Fibroblast of mammary gland (primary cell): ENCODE data around the gene SPACA4.

Source experiments
- DNase-seq: peaks from one replicate; pipeline ENCODE4 v3.0.0-alpha.2; 2010; ENCODE audit warnings: low read depth
- H3K4me3 ChIP-seq: 2 replicates; pipeline ENCODE4 v1.5.1; 2011; ENCODE audit warnings: low read depth, mild to moderate bottlenecking, low read length, moderate library complexity; ENCODE audit not compliant: control insufficient read depth
- CTCF ChIP-seq: conservative IDR thresholded peaks from 2 replicates; pipeline ENCODE4 v1.5.1; 2011; ENCODE audit warnings: low read depth, low read length, inconsistent platforms; ENCODE audit not compliant: control insufficient read depth, insufficient read depth

Gene SPACA4

GRCh38 chr19:48644839-48645619, 38.5 kb downstream of the SPACA4 start:
- H3K4me3 ChIP-seq: peak overlapping the region; percentile 2
- TF ChIP-seq CTCF: no peak
- DNase-seq: peak; percentile 71

GRCh38 chr19:48645620-48646000, 39.1 kb downstream of the SPACA4 start:
- peak overlapping the region; percentile 36 for H3K4me3 ChIP-seq
- TF ChIP-seq CTCF: no peak
- no peak for DNase-seq

GRCh38 chr19:48646001-48646721, 39.6 kb downstream of the SPACA4 start, which contains the start of gene CA11:
CA11 (minus strand) TSS chr19:48646187; CDS start chr19:48645632, 555 bp downstream.
- H3K4me3 ChIP-seq: peak within 1 kb of the TSS; percentile 36
- TF ChIP-seq CTCF: peak; percentile 79
- peak; percentile 70 for DNase-seq

GRCh38 chr19:48646722-48647216, 40.2 kb downstream of the SPACA4 start:
- TF ChIP-seq CTCF: no peak
- H3K4me3 ChIP-seq: no peak overlapping the region
- no peak for DNase-seq

GRCh38 chr19:48648134-48648533, 41.6 kb downstream of the SPACA4 start:
- no peak for TF ChIP-seq CTCF
- DNase-seq: no peak
- no peak overlapping the region for H3K4me3 ChIP-seq

GRCh38 chr19:48650974-48651682, 44.6 kb downstream of the SPACA4 start:
- H3K4me3 ChIP-seq: no peak overlapping the region
- TF ChIP-seq CTCF: no peak
- DNase-seq: no peak
